WI38 (cell line): ENCODE results near the gene HOXC9.

Source experiments
- H3K4me3 ChIP-seq: 2 replicates; pipeline ENCODE4 v1.5.1; 2011; ENCODE audit warnings: low read depth, mild to moderate bottlenecking, control low read depth, low read length
- TF ChIP-seq, protein P1 (sequence below): IDR thresholded peaks from 2 replicates; pipeline ENCODE4 v1.5.1; 2012; ENCODE audit warnings: low read depth, mild to moderate bottlenecking, control low read depth, low read length

The HOXC9 gene

DNA sequence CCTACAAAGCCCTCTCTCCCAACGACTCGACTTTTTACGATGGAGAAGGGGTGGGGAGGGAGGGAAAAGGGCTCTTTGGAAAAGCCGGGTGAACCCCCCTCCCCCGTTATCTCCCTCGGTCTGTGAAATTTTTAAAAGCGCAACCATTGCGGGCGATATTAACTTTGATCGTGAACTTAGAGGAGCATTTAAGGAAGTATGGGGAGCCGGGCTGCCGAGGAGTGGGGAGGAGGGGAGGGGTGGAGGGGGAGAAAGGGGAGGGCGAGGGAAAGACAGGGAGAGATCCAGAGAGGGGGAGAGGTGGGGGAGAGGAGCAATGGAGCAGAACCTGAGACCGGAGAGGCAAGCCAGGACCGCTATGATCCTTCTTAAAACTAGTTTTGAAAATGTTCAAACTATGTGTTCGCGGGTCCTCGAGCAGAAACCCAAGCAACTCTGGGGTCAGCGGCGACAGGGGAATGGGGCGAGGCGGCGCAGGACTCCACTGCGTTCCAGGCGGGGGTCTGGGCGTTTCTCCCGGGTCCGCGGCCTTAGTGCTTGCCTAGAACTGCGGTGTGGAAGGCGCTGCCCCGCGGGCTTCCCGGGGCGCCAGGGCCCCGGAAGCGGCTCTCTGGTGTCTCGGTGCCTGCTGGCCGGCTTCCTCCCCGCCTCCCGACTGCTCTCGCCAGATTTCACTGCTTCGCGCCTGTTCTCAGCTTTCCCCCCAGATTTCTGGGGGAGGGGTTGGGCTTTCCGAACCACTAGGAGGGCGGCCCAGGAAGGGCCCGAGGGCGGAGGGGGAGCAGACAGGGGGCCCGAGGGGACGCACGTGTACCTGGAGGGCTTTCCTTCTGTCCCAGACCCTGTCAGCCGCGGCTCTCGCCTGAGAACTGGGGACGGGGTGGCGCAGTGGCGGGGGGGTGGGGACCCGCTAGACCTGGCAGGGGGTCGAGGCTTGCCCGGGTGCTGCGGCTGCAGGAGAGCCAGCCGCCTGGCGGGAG is 25.6 kb upstream of the HOXC9 start, which contains the start of gene HOTAIR:
TSS of gene HOTAIR (minus strand) at position 871 of the 980 bp plus-strand sequence.
- TF ChIP-seq, protein P1, sequence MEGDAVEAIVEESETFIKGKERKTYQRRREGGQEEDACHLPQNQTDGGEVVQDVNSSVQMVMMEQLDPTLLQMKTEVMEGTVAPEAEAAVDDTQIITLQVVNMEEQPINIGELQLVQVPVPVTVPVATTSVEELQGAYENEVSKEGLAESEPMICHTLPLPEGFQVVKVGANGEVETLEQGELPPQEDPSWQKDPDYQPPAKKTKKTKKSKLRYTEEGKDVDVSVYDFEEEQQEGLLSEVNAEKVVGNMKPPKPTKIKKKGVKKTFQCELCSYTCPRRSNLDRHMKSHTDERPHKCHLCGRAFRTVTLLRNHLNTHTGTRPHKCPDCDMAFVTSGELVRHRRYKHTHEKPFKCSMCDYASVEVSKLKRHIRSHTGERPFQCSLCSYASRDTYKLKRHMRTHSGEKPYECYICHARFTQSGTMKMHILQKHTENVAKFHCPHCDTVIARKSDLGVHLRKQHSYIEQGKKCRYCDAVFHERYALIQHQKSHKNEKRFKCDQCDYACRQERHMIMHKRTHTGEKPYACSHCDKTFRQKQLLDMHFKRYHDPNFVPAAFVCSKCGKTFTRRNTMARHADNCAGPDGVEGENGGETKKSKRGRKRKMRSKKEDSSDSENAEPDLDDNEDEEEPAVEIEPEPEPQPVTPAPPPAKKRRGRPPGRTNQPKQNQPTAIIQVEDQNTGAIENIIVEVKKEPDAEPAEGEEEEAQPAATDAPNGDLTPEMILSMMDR = no peak
- no peak within 1 kb of the TSS for H3K4me3 ChIP-seq

GRCh38 chr12:53975064-53975471 is 24.9 kb upstream of the HOXC9 start:
- no peak overlapping the region for H3K4me3 ChIP-seq
- TF ChIP-seq, protein P1 = no peak

GRCh38 chr12:53975479-53976152 is 24.3 kb upstream of the HOXC9 start:
- H3K4me3 ChIP-seq = no peak overlapping the region
- TF ChIP-seq, protein P1 = no peak

DNA sequence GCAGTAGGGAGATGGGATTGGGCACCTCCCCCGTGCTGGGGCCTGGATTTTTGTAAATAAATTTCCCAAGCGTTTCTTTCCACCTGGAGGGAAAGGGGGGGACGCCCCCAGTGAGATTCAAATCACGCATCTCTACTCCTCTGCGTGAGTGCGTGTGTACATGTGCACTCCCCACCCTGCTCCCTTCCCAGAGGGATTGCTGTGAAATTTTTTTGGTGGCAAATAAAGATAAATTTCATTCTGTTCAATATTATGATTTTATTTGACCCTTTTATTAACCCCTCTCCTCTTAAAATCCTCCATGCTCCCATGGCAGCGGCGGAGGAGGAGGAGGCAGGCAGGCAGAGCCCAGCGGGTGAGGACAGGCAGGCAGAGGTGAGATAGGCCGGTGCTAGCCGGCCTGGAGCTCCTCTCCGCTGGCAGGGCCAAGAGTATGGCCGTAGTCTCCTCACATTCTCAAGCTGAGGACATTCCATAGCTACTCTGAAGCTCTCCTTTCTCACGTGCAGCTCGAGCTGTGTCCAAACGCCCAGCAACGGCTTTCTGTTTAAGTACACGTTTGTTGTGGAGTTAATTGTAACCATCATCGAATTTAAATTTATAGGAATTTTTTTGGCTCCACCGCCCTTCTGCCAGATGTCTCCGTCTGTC is 23.7 kb upstream of the HOXC9 start:
- H3K4me3 ChIP-seq = no peak overlapping the region

DNA sequence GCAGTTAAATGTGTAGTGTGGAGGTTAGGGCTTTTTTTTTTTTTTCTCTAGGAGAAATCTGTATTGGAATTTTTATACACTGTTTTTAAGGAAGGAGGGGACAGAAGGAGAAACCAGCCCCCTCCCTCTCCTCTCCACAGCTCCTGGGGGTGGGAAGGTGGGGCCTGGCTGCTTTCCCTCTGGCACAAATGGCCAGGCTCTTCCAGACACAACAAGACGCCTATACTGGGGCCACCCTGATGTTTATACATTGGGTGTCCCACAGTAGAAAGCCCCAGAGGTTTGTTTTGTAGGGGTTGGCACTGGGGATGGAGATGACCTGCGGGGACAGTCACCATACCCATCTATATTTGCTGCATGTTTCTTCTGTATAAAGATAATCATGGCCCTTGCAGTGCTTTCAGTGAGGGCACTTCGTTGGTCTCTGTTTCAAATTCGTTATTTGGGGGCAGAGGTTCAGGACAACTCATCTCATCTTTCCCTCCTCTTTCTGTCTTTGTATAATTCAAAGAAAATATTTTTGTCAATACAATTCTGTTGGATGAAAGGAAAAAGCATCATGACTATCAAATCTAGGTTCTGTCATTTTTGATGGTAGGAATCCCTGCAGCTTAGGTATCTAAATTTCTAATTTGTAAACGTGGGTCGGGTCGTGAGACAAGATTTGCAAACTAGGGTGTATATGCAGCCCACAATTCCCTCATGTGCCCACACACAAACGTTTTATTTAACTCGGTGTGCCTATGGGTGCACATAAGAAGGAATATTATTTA is 23.0 kb upstream of the HOXC9 start:
- TF ChIP-seq, protein P1 = no peak
- no peak overlapping the region for H3K4me3 ChIP-seq

More for the DNA sequence above, 23.7 kb upstream of the HOXC9 start:
- TF ChIP-seq, protein P1 = no peak

DNA sequence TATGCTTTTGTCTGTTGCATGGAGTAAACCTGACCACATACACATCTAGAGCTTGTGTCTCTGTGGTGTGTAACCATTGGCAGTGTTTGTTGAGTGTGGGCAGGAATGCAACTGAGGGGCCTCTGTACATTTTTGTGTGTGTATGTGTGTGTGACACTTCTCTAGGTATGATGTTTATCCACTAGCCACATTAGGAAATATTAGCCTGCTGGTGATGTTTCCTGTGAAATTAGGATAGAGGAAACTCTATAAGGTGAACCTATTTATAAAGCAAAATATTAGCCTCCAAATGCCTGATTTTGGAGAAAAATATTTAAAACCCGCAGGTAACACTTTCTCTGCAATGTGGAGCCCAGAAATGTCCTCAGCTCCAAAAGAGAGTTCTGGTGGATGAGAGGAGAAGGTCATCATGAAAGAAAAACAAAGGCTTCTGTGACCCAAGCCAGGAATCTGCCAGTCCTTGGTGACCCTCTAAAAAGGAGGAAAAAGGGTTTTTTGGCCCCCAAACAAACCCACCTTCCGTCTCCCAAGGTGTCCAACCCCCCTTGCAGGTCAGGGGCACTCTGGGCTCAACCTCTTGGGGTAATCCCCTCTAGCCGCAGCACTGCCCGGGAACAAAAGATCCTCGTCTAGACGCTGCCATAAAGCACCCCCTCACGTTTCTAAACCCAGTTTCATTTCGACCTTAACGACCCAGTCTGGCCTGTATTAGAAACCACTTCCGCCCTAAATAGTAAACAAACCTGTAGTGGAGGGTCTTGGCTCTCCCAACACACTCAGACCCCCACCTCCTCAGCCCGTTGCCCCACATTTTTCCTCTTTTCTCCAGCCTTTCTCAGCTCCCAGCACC is 22.1 kb upstream of the HOXC9 start:
- TF ChIP-seq, protein P1 = no peak
- no peak overlapping the region for H3K4me3 ChIP-seq
